Lung (tissue), 12 donors: ENCODE data around the gene MT1E. TPM values are rescaled to one million over a fixed set of nuclear protein-coding genes. Genes with fewer than 3 reads are reported as not detected.
A peak's percentile ranks its signal among the peaks of the same experiment; 100 is the strongest.

Experiments
- ATAC-seq: fragments of 200-7000 bp; cut with Tn5 transposase; one replicate; pipeline ENCODE4 v1.9.1; 2020; ENCODE audit warnings: moderate number of reproducible peaks; ENCODE audit not compliant: insufficient read depth, low FRiP score
- DNase-seq, 3 donors: peaks; one replicate each; pipeline ENCODE4 v3.0.0-alpha.2; 2013 to 2017
- H3K27ac ChIP-seq, 2 donors: one replicate each; pipeline ENCODE4 v1.5.1; 2013; ENCODE audit warnings: mild to moderate bottlenecking in 2 of 2, moderate library complexity in 2 of 2, control low read depth in 1 of 2, inconsistent platforms in 1 of 2, low read depth in 1 of 2, low read length in 1 of 2
- H3K27me3 ChIP-seq, 3 donors: one replicate each; pipeline ENCODE4 v1.5.1; 2013; ENCODE audit warnings: low read length in 2 of 3; ENCODE audit not compliant: control insufficient read depth in 3 of 3, insufficient read depth in 3 of 3
- H3K36me3 ChIP-seq, 4 donors: one replicate each; pipeline ENCODE4 v1.5.1; 2013; ENCODE audit warnings: low read length in 4 of 4, mild to moderate bottlenecking in 1 of 4, moderate library complexity in 1 of 4; ENCODE audit not compliant: control insufficient read depth in 4 of 4, insufficient read depth in 4 of 4
- H3K4me1 ChIP-seq, 5 donors: one replicate each; pipeline ENCODE4 v1.5.1; 2013; ENCODE audit warnings: low read length in 5 of 5, mild to moderate bottlenecking in 2 of 5, moderate library complexity in 1 of 5; ENCODE audit not compliant: control insufficient read depth in 5 of 5, insufficient read depth in 5 of 5
- H3K4me3 ChIP-seq: one replicate; pipeline ENCODE4 v1.5.1; 2013; ENCODE audit warnings: mild to moderate bottlenecking, control low read depth, moderate library complexity
- H3K9ac ChIP-seq, 2 donors: one replicate each; pipeline ENCODE4 v1.5.1; 2013; ENCODE audit warnings: low read length in 2 of 2, control low read depth in 1 of 2; ENCODE audit not compliant: insufficient read depth in 1 of 2
- H3K9me3 ChIP-seq, 4 donors: one replicate each; pipeline ENCODE4 v1.5.1; 2013; ENCODE audit warnings: low read length in 3 of 4, mild to moderate bottlenecking in 1 of 4, moderate library complexity in 1 of 4; ENCODE audit not compliant: control insufficient read depth in 4 of 4, insufficient read depth in 3 of 4
- CTCF ChIP-seq: IDR thresholded peaks from 2 replicates; pipeline ENCODE4 v1.5.1; 2012; ENCODE audit warnings: mild to moderate bottlenecking; ENCODE audit errors: control extremely low read depth, extremely low read depth
- WGBS, 2 donors: extraction: QIAGEN DNeasy Blood & Tissue Kit; methylation state at CpG; one replicate each; pipeline ENCODE4 v1.1.7; 2013; 5-methylcytosine and 5-hydroxymethylcytosine counted together
- polyA plus RNA-seq, 2 donors: library from polyadenylated mRNA; stranded (reverse); fragments of 200-250 nt; gene quantifications; one replicate each; pipeline ENCODE4 v1.2.1, GENCODE V29; 2013
- total RNA-seq, 2 donors: library from RNA; depleted of rRNA in 1 of 2; stranded (reverse); fragments of >200 nt in 1 of 2; gene quantifications; one replicate each; pipeline ENCODE4 v1.2.1, GENCODE V29; 2014 to 2021
- donor health status: control.
- donor health status: control.
- donor health status: Bipolar disorder and iron deficiency.
- donor health status: healthy.
- donor health status: DM: yes; HTN: yes; CAD: no.

Gene MT1E
- total and polyA plus RNA-seq, 4 donors, result 22.1 to 746 (median 159) TPM

DNA sequence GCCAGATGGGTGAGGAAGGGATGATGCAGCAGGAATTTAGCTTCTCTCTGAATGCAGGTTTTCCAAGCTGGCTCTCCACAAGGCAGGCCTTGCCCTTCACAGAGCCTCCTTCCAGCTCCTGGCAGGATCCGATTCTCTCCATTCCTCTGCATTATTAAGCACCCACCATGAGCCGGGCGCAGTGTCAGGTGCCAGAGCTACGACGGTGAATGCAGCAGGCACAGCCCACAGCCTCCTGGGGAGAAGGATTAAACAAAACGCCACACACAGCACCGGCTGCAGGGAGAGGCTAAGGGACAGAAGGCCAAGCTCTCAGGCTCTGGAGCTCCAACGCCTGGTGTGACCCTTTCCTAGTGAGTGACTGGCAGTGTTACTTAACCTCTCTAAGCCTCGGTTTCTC lies 24.3 kb upstream of the MT1E start:
- H3K27me3 ChIP-seq, result peaks cover 0 to 7% (median 2%) of the 10 kb centered on the region in 3 donors
- H3K4me3 ChIP-seq, result no peak overlapping the region
- DNase-seq, result no peak
- 72 to 73% methylated on average over 9 of the region's 9 CpGs for WGBS, 2 donors
- ATAC-seq, result no peak
- H3K36me3 ChIP-seq, result no peaks in the 10 kb centered on the region
- H3K27ac ChIP-seq, result no peak overlapping the region
- TF ChIP-seq CTCF, result no peak
- H3K9ac ChIP-seq, result no peak overlapping the region
- H3K4me1 ChIP-seq, result peaks cover 4 to 8% (median 7%) of the 10 kb centered on the region in 5 donors
- H3K9me3 ChIP-seq, result no peaks in the 10 kb centered on the region

DNA sequence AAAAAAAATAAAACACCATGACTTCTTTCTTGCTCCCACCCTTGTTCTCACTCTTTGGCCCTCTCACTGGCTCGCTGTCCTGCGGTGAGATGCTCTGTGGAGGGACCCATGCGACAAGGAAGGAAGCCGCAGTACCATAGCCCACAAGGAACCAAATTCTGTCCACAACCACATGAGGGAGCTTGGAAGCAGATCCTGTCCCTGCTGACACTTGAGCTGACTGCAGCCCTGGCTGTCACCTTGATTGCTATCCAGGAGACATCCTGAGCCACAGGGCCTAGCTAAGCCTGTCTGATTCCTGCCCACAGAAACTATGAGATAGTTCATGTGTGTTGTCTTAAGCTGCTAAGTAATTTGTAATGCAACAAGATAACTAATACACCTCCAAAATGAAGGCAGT lies 22.0 kb upstream of the MT1E start:
- DNase-seq, result peak; percentile 24 to 63 (median 48)
- no peak for ATAC-seq
- H3K9ac ChIP-seq, result no peak overlapping the region
- H3K36me3 ChIP-seq, result no peaks in the 10 kb centered on the region
- H3K4me3 ChIP-seq, result no peak overlapping the region
- peak; percentile 43 for TF ChIP-seq CTCF
- H3K27me3 ChIP-seq, result peaks cover 0 to 7% (median 0%) of the 10 kb centered on the region in 3 donors
- 39 to 42% methylated on average over 4 of the region's 4 CpGs for WGBS, 2 donors
- H3K4me1 ChIP-seq, result peaks cover 6 to 29% (median 18%) of the 10 kb centered on the region in 5 donors
- no peak overlapping the region for H3K27ac ChIP-seq
- H3K9me3 ChIP-seq, result no peaks in the 10 kb centered on the region

GRCh38 chr16:56604966-56605365 lies 20.6 kb upstream of the MT1E start:
- no peak for TF ChIP-seq CTCF
- H3K9me3 ChIP-seq, result no peaks in the 10 kb centered on the region
- DNase-seq, result no peak
- no peaks in the 10 kb centered on the region for H3K36me3 ChIP-seq
- 86 to 95% methylated on average over 4 of the region's 4 CpGs for WGBS, 2 donors
- no peak for ATAC-seq
- peaks cover 6 to 40% (median 18%) of the 10 kb centered on the region in 5 donors for H3K4me1 ChIP-seq
- H3K27me3 ChIP-seq, result peaks cover 0 to 7% (median 0%) of the 10 kb centered on the region in 3 donors
- peak overlapping the region in 1 of 2 donors; percentile 37 for H3K27ac ChIP-seq
- H3K4me3 ChIP-seq, result no peak overlapping the region
- H3K9ac ChIP-seq, result no peak overlapping the region

GRCh38 chr16:56605475-56605874 lies 20.1 kb upstream of the MT1E start:
- no peaks in the 10 kb centered on the region for H3K36me3 ChIP-seq
- no peaks in the 10 kb centered on the region for H3K9me3 ChIP-seq
- no peak for DNase-seq
- 64 to 86% methylated on average over 1 of the region's 1 CpG for WGBS, 2 donors
- peaks cover 6 to 45% (median 21%) of the 10 kb centered on the region in 5 donors for H3K4me1 ChIP-seq
- peak overlapping the region in 1 of 2 donors; percentile 34 for H3K9ac ChIP-seq
- H3K4me3 ChIP-seq, result no peak overlapping the region
- ATAC-seq, result no peak
- no peak for TF ChIP-seq CTCF
- peak overlapping the region; percentile 88 to 97 for H3K27ac ChIP-seq
- H3K27me3 ChIP-seq, result peaks cover 0 to 12% (median 0%) of the 10 kb centered on the region in 3 donors
